GM21825 (cell line): ENCODE data around the gene SIGLECL1.

Experiments used
- ATAC-seq: cut with Tn5 transposase; IDR thresholded peaks from one replicate; pipeline ENCODE4 v1.9.1; 2021; ENCODE audit warnings: mild to moderate bottlenecking, moderate library complexity; ENCODE audit not compliant: unreplicated experiment

Gene SIGLECL1

DNA sequence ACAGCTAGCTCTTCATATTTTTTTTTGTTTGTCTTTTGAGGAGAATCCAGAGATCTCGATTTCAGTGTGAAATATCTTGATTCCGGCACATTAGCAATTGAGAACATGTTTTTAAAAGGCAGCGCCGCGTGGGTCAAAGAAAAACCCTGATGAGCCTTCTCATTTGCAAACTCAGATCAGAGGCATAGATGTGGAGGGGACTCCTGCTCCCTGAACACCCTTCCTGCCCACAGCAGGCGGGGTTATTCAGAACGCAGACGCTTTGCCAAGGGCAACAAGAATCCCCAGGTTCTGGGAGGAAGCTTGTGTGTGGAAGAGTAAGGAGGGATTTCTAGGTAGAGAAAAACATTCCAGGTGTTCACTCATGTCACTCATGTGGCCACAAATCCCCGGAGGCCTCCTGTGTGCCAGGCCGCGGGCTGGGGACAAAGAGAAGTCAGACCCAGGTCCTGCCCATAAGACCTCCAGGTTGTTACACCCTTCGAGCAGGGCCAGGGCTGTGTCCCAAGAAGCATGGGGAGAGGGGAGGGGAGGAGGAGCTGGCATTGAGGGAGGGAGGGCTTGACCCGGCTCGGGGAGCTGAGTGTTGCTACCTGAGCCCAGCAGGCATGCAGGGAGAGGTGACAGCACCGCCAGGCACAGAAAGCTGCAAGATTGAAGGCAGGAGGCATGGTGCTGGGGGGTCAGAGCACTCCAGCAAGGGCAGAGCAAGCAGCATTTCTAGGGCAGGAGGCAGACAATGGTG, 44.7 kb downstream of the SIGLECL1 start:
- no peak for ATAC-seq

GRCh38 chr19:51296336-51297093, 45.6 kb downstream of the SIGLECL1 start:
- no peak for ATAC-seq

DNA sequence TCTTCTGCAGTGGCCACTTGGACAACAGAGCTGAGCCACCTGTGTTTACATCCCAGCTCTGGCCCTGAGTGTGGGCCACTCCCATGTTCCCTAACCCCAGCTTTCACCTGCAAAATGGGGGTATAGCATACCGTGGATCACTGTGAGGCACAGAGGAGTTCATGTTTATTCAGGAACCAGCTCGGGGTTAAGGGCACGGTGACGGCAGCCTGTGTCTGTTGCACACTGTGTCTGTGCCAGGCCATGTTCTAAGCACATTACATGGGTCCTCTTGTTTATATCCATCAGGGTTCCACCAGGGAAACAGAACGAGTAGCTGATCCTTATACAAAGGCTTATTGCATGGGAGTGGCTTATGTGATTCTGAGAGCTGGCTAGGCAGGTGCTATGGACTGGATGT, 46.5 kb downstream of the SIGLECL1 start:
- ATAC-seq: no peak

GRCh38 chr19:51301266-51301665, 50.4 kb downstream of the SIGLECL1 start:
- ATAC-seq: no peak

DNA sequence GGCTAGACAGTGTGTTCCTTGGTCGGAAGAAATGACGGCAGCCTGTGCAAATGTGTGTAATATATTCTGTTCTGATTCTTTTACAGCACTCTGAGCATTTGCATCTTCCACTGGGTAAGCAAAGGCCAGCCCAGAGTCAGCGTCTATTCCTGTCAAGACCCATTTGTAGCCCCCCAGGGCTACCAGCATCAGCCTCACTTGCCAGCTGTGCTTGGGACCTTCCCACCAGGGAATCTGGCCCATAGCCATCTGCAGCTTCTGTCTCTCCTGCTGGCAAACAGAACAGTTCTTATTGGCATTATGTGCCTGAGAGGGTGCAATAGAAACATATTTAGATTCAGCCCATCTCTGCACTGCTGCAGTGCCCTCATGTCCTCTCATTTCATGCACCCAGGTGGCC, 54.6 kb downstream of the SIGLECL1 start:
- no peak for ATAC-seq

GRCh38 chr19:51311351-51312257, 60.7 kb downstream of the SIGLECL1 start, which contains the start of gene IGLON5:
Gene IGLON5 (plus strand): TSS chr19:51311644. CDS start chr19:51311848, 204 bp downstream.
- ATAC-seq: no peak

DNA sequence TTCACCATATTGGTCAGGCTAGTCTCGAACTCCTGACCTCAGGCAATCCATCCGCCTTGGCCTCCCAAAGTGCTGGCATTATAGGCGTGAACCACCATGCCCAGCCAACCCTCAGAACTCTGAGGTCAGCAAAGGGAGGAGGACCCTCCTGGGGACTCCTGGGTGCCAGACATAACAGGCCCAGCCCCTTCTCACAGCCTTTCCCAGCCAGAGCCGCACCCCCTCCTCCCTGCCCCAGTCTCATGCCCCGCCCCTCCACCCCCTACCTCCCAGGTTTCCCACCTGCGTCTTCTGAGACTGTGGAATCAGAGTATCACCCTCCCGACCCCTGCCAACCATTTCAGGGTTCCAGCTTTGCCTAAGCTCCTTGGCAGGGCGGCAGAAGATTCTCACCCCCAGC, 65.8 kb downstream of the SIGLECL1 start:
- no peak for ATAC-seq

DNA sequence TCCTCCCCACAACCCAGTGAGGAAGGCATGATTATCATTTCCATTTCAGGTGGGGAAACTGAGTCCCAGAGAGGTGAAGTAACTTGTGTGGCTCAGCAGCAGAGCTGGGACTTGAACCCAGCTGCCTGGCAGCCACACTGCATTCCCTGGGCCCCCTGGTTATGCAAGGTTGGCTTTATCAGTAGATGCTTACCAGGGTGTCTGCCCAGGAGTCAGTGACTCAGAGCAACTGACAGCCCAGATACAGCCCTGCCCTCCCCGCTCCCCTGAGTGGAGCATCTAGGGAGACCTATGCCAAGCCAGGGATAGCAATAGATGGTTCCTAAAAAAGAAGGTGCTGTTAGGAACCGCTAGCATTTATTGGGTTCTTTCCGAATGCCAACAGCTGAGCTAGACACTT, 66.5 kb downstream of the SIGLECL1 start:
- no peak for ATAC-seq

- ATAC-seq: no peak
Observed at GRCh38 chr19:51317968-51318367, 67.1 kb downstream of the SIGLECL1 start.
